ENCODE data around the gene ADGRV1.

DNA sequence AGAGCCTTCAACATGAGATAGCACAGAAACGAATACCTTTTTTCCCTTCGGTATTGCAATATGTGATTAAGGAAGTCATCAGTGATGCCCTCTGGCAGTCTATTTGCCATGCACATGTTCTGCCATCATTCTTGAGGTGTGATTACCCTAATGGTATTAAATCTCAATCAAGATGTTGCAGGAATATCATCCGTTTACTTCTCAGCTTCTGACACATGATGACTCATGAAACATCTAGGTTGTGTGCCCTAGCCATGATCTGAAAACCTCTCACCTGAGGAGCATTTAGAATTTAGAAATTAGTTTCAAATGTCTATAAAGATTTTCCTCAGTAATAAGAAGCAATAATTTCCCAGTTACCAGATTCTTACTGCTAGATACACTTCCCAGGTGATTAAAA is 209.1 kb downstream of the ADGRV1 start:
- TF ChIP-seq CTCF (IDR thresholded peaks at IDR 0.05) (no peak), POLR2A (IDR thresholded peaks at IDR 0.05) (no peak)
